RPMI7951 (cell line): Measurements from ENCODE around the gene FAM114A2. TPM values are rescaled to one million over a fixed set of nuclear protein-coding genes. Genes with fewer than 3 reads are reported as not detected.

ENCODE experiments used
- total RNA-seq: library from RNA; depleted of rRNA; stranded (reverse); fragments of >200 nt; shearing (Covaris generic); gene quantifications from 2 replicates; pipeline ENCODE4 v1.2.3, GENCODE V29; 2014; rRNA removed

FAM114A2 gene
- total RNA-seq, 1 experiment from 2014 or later = 17.4 TPM

Other genes with a start within 250 kb of the FAM114A2 start
- 51.1 and 58.9 TPM in 2 replicates for gene MFAP3, start 57 bp upstream of the FAM114A2 start, total RNA-seq
- gene GALNT10, start 151.8 kb upstream of the FAM114A2 start, total RNA-seq = 26.4 and 27.9 TPM in 2 replicates